GM23338 (cell line): ENCODE data around the gene ACCS. TPM values are rescaled to one million over a fixed set of nuclear protein-coding genes. Genes with fewer than 3 reads are reported as not detected.

Experiments
- ATAC-seq: fragments of 200-7000 bp; cut with Tn5 transposase; 3 replicates; pipeline ENCODE4 v1.9.1; 2020
- DNase-seq: peaks from one replicate; pipeline ENCODE4 v3.0.0-alpha.2; 2015; ENCODE audit warnings: low spot score
- H2AFZ ChIP-seq: fragments of 200-600 bp; sonication (generic); 2 replicates; pipeline ENCODE4 v1.8.0; 2016; ENCODE audit warnings: antibody characterized with exemption, mild to moderate bottlenecking, moderate library complexity
- H3F3A ChIP-seq: fragments of 200-600 bp; sonication (generic); replicated peaks from 2 replicates; pipeline ENCODE4 v1.8.0; 2017; ENCODE audit warnings: antibody characterized with exemption, mixed run types, low read depth
- H3K27ac ChIP-seq: fragments of 200-600 bp; sonication (generic); 2 replicates; pipeline ENCODE4 v1.6.1; 2016; ENCODE audit warnings: low read depth
- H3K27me3 ChIP-seq: fragments of 200-600 bp; sonication (generic); 2 replicates; pipeline ENCODE4 v1.8.0; 2016; ENCODE audit warnings: mild to moderate bottlenecking, mixed run types, moderate library complexity; ENCODE audit not compliant: insufficient read depth
- H3K36me3 ChIP-seq: fragments of 200-600 bp; sonication (generic); 2 replicates; pipeline ENCODE4 v1.8.0; 2016; ENCODE audit warnings: mild to moderate bottlenecking; ENCODE audit not compliant: insufficient read depth
- H3K4me1 ChIP-seq: fragments of 200-600 bp; sonication (generic); 2 replicates; pipeline ENCODE4 v1.8.0; 2016; ENCODE audit warnings: mild to moderate bottlenecking, moderate library complexity; ENCODE audit not compliant: insufficient read depth
- H3K4me2 ChIP-seq: fragments of 200-600 bp; sonication (generic); 2 replicates; pipeline ENCODE4 v1.7.1; 2017; ENCODE audit warnings: mixed run types
- H3K4me3 ChIP-seq: fragments of 200-600 bp; sonication (generic); 2 replicates; pipeline ENCODE4 v1.6.1; 2016; ENCODE audit warnings: mixed run types
- H3K79me2 ChIP-seq: fragments of 200-600 bp; sonication (generic); replicated peaks from 2 replicates; pipeline ENCODE4 v1.8.0; 2017; ENCODE audit warnings: mild to moderate bottlenecking; ENCODE audit not compliant: insufficient read depth
- H3K9me2 ChIP-seq: fragments of 200-600 bp; sonication (generic); 2 replicates; pipeline ENCODE4 v1.8.0; 2017; ENCODE audit not compliant: insufficient read depth
- H4K20me1 ChIP-seq: fragments of 200-600 bp; sonication (generic); replicated peaks from 2 replicates; pipeline ENCODE4 v1.8.0; 2017; ENCODE audit warnings: mild to moderate bottlenecking; ENCODE audit not compliant: insufficient read depth
- H3K27ac Mint-ChIP-seq: 2 replicates; pipeline ENCODE4 v1.8.0; 2020; ENCODE audit warnings: inconsistent platforms, mild to moderate bottlenecking, moderate library complexity, mixed read lengths
- H3K27me3 Mint-ChIP-seq: 3 replicates; pipeline ENCODE4 v1.8.0; 2022; ENCODE audit warnings: low read depth, mild to moderate bottlenecking, moderate library complexity, mixed read lengths, inconsistent platforms; ENCODE audit not compliant: insufficient read depth, poor library complexity
- H3K36me3 Mint-ChIP-seq: 3 replicates; pipeline ENCODE4 v1.8.0; 2021; ENCODE audit warnings: low read depth, mild to moderate bottlenecking, inconsistent platforms, moderate library complexity, mixed read lengths
- H3K4me1 Mint-ChIP-seq: 3 replicates; pipeline ENCODE4 v1.8.0; 2020; ENCODE audit warnings: mild to moderate bottlenecking, inconsistent platforms, mixed read lengths
- H3K4me3 Mint-ChIP-seq: 3 replicates; pipeline ENCODE4 v1.8.0; 2021; ENCODE audit warnings: moderate library complexity, mild to moderate bottlenecking, inconsistent platforms, mixed read lengths
- H3K9me3 Mint-ChIP-seq: 3 replicates; pipeline ENCODE4 v1.8.0; 2020; ENCODE audit warnings: moderate library complexity, mild to moderate bottlenecking, inconsistent platforms, mixed read lengths
- CREB1 ChIP-seq: fragments of 250-450 bp; sonication (Bioruptor Pico); IDR thresholded peaks from 2 replicates; pipeline ENCODE4 v1.5.0; 2020; ENCODE audit warnings: low read depth, mild to moderate bottlenecking, moderate library complexity
- CTCF ChIP-seq, 2 experiments: fragments of 200-600 bp in 1 of 2; sonication (generic) in 1 of 2; conservative IDR thresholded peaks; 2 replicates each; pipeline versions ENCODE4 v1.5.1 to v1.6.1; 2016 to 2017; ENCODE audit warnings: antibody characterized with exemption in 2 of 2, low read depth in 2 of 2, mild to moderate bottlenecking in 2 of 2, moderate library complexity in 1 of 2
- EZH2 ChIP-seq: fragments of 200-600 bp; sonication (generic); IDR thresholded peaks from one replicate; pipeline ENCODE4 v1.8.0; 2017; ENCODE audit warnings: antibody characterized with exemption, mild to moderate bottlenecking, low read depth; ENCODE audit not compliant: unreplicated experiment
- EZH2phosphoT487 ChIP-seq: fragments of 200-600 bp; sonication (generic); IDR thresholded peaks from one replicate; pipeline ENCODE4 v1.8.1; 2018; ENCODE audit warnings: antibody characterized with exemption; ENCODE audit not compliant: unreplicated experiment
- JUNB ChIP-seq: IDR thresholded peaks from one replicate; pipeline ENCODE4 v1.6.1; 2016; ENCODE audit warnings: antibody characterized with exemption; ENCODE audit not compliant: unreplicated experiment
- NANOG ChIP-seq: IDR thresholded peaks from 2 replicates; pipeline ENCODE4 v1.6.1; 2016; ENCODE audit warnings: antibody characterized with exemption, borderline replicate concordance
- POLR2AphosphoS5 ChIP-seq: IDR thresholded peaks from 2 replicates; pipeline ENCODE4 v1.6.1; 2016; ENCODE audit warnings: antibody characterized with exemption, low read depth
- STAT1 ChIP-seq: IDR thresholded peaks from one replicate; pipeline ENCODE4 v1.6.1; 2016; ENCODE audit warnings: antibody characterized with exemption; ENCODE audit not compliant: unreplicated experiment
- ZNF114 ChIP-seq: fragments of 250-450 bp; sonication (Bioruptor Pico); IDR thresholded peaks from 2 replicates; pipeline ENCODE4 v1.5.0; 2020; ENCODE audit warnings: mild to moderate bottlenecking, moderate library complexity
- ZNF331 ChIP-seq: fragments of 250-450 bp; sonication (Bioruptor Pico); IDR thresholded peaks from 2 replicates; pipeline ENCODE4 v1.5.0; 2020; ENCODE audit warnings: low read depth, mild to moderate bottlenecking, moderate library complexity
- long read RNA-seq: library from polyadenylated mRNA; unstranded; transcript quantifications from one replicate; pipeline ENCODE4 v2.0.0, GENCODE V29; 2020; ENCODE audit not compliant: unreplicated experiment
- polyA plus RNA-seq: library from polyadenylated mRNA; unstranded; fragments of >200 nt; fragmentation: Nextera tagmentation; extraction: Ambion mirVana; gene quantifications from 2 replicates; pipeline ENCODE4 v1.2.1, GENCODE V29; 2016
- total RNA-seq: library from RNA; depleted of rRNA; stranded (reverse); fragments of >200 nt; shearing (Covaris generic); gene quantifications from 2 replicates; pipeline ENCODE4 v1.2.3, GENCODE V29; 2014; rRNA removed
- TF ChIP-seq, protein P1 (sequence below): fragments of 250-450 bp; sonication (Bioruptor Pico); IDR thresholded peaks from 2 replicates; pipeline ENCODE4 v1.5.0; 2020; ENCODE audit warnings: mild to moderate bottlenecking, moderate library complexity
- TF ChIP-seq, protein P2 (sequence below): IDR thresholded peaks from one replicate; pipeline ENCODE4 v1.6.1; 2018; ENCODE audit warnings: antibody characterized with exemption; ENCODE audit not compliant: unreplicated experiment

ACCS gene, protein sequence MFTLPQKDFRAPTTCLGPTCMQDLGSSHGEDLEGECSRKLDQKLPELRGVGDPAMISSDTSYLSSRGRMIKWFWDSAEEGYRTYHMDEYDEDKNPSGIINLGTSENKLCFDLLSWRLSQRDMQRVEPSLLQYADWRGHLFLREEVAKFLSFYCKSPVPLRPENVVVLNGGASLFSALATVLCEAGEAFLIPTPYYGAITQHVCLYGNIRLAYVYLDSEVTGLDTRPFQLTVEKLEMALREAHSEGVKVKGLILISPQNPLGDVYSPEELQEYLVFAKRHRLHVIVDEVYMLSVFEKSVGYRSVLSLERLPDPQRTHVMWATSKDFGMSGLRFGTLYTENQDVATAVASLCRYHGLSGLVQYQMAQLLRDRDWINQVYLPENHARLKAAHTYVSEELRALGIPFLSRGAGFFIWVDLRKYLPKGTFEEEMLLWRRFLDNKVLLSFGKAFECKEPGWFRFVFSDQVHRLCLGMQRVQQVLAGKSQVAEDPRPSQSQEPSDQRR
- total RNA-seq (6.6 and 12.0 TPM in 2 replicates), polyA plus RNA-seq (2.9 and 3.6 TPM in 2 replicates)
- long read RNA-seq, partial matches to known transcripts = 0 of 1 reads
- long read RNA-seq, other reads (novel, unspliced or antisense) = 0 of 1 reads

GRCh38 chr11:44065841-44066731 is at the start of gene ACCS:
Gene ACCS, plus strand, starts transcription at chr11:44066270. Its CDS starts 1,358 bp downstream, at chr11:44067628.
- no peaks in the 10 kb centered on the region for H3K36me3 ChIP-seq
- peaks cover 16% of the 10 kb centered on the region for H3K4me1 ChIP-seq
- peak within 1 kb of the TSS; percentile 70 for H3K4me3 ChIP-seq
- no peaks in the 10 kb centered on the region for H3K79me2 ChIP-seq
- H3K27me3 Mint-ChIP-seq = peaks cover 22% of the 10 kb centered on the region
- no peaks in the 10 kb centered on the region for H3K9me3 Mint-ChIP-seq
- H3K27me3 ChIP-seq = peaks cover 8% of the 10 kb centered on the region; the same call in 1 of the 2 replicates
- H3K9me2 ChIP-seq = peaks cover 4% of the 10 kb centered on the region; the same call in 1 of the 2 replicates
- ATAC-seq (peak; percentile 93), DNase-seq (peak; percentile 93)
- peaks cover 34% of the 10 kb centered on the region for H3K4me1 Mint-ChIP-seq
- peak within 1 kb of the TSS; percentile 93 for H3K27ac Mint-ChIP-seq
- H2AFZ ChIP-seq = peak within 1 kb of the TSS; percentile 96
- H4K20me1 ChIP-seq = no peaks in the 10 kb centered on the region
- H3K36me3 Mint-ChIP-seq = peaks cover 9% of the 10 kb centered on the region
- peak within 1 kb of the TSS; percentile 83 for H3K4me3 Mint-ChIP-seq
- peak within 1 kb of the TSS; percentile 74 for H3K4me2 ChIP-seq
- peaks cover 8% of the 10 kb centered on the region; the same call in 1 of the 2 replicates for H3F3A ChIP-seq
- peak within 1 kb of the TSS; percentile 76 for H3K27ac ChIP-seq
- TF ChIP-seq POLR2AphosphoS5 (peak; percentile 62), NANOG (no peak), ZNF114 (CRISPR knock-in tag) (no peak), JUNB (no peak), EZH2phosphoT487 (no peak), ZNF331 (CRISPR knock-in tag) (no peak), EZH2 (no peak), CREB1 (CRISPR knock-in tag) (0 out of 2 replicates have a peak, but pooled peaks have one; percentile 50), STAT1 (no peak), CTCF (conservative IDR thresholded peaks at IDR 0.05; ENCODE audit: low read depth in 2 of 2) (peak; percentile 64 to 78)
- TF ChIP-seq, protein P1, sequence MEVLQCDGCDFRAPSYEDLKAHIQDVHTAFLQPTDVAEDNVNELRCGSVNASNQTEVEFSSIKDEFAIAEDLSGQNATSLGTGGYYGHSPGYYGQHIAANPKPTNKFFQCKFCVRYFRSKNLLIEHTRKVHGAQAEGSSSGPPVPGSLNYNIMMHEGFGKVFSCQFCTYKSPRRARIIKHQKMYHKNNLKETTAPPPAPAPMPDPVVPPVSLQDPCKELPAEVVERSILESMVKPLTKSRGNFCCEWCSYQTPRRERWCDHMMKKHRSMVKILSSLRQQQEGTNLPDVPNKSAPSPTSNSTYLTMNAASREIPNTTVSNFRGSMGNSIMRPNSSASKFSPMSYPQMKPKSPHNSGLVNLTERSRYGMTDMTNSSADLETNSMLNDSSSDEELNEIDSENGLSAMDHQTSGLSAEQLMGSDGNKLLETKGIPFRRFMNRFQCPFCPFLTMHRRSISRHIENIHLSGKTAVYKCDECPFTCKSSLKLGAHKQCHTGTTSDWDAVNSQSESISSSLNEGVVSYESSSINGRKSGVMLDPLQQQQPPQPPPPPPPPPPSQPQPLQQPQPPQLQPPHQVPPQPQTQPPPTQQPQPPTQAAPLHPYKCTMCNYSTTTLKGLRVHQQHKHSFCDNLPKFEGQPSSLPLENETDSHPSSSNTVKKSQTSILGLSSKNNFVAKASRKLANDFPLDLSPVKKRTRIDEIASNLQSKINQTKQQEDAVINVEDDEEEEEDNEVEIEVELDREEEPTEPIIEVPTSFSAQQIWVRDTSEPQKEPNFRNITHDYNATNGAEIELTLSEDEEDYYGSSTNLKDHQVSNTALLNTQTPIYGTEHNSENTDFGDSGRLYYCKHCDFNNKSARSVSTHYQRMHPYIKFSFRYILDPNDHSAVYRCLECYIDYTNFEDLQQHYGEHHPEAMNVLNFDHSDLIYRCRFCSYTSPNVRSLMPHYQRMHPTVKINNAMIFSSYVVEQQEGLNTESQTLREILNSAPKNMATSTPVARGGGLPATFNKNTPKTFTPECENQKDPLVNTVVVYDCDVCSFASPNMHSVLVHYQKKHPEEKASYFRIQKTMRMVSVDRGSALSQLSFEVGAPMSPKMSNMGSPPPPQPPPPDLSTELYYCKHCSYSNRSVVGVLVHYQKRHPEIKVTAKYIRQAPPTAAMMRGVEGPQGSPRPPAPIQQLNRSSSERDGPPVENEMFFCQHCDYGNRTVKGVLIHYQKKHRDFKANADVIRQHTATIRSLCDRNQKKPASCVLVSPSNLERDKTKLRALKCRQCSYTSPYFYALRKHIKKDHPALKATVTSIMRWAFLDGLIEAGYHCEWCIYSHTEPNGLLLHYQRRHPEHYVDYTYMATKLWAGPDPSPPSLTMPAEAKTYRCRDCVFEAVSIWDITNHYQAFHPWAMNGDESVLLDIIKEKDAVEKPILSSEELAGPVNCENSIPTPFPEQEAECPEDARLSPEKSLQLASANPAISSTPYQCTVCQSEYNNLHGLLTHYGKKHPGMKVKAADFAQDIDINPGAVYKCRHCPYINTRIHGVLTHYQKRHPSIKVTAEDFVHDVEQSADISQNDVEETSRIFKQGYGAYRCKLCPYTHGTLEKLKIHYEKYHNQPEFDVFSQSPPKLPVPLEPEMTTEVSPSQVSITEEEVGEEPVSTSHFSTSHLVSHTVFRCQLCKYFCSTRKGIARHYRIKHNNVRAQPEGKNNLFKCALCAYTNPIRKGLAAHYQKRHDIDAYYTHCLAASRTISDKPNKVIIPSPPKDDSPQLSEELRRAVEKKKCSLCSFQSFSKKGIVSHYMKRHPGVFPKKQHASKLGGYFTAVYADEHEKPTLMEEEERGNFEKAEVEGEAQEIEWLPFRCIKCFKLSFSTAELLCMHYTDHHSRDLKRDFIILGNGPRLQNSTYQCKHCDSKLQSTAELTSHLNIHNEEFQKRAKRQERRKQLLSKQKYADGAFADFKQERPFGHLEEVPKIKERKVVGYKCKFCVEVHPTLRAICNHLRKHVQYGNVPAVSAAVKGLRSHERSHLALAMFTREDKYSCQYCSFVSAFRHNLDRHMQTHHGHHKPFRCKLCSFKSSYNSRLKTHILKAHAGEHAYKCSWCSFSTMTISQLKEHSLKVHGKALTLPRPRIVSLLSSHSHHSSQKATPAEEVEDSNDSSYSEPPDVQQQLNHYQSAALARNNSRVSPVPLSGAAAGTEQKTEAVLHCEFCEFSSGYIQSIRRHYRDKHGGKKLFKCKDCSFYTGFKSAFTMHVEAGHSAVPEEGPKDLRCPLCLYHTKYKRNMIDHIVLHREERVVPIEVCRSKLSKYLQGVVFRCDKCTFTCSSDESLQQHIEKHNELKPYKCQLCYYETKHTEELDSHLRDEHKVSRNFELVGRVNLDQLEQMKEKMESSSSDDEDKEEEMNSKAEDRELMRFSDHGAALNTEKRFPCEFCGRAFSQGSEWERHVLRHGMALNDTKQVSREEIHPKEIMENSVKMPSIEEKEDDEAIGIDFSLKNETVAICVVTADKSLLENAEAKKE (CRISPR knock-in tag) = no peak
- TF ChIP-seq, protein P2, sequence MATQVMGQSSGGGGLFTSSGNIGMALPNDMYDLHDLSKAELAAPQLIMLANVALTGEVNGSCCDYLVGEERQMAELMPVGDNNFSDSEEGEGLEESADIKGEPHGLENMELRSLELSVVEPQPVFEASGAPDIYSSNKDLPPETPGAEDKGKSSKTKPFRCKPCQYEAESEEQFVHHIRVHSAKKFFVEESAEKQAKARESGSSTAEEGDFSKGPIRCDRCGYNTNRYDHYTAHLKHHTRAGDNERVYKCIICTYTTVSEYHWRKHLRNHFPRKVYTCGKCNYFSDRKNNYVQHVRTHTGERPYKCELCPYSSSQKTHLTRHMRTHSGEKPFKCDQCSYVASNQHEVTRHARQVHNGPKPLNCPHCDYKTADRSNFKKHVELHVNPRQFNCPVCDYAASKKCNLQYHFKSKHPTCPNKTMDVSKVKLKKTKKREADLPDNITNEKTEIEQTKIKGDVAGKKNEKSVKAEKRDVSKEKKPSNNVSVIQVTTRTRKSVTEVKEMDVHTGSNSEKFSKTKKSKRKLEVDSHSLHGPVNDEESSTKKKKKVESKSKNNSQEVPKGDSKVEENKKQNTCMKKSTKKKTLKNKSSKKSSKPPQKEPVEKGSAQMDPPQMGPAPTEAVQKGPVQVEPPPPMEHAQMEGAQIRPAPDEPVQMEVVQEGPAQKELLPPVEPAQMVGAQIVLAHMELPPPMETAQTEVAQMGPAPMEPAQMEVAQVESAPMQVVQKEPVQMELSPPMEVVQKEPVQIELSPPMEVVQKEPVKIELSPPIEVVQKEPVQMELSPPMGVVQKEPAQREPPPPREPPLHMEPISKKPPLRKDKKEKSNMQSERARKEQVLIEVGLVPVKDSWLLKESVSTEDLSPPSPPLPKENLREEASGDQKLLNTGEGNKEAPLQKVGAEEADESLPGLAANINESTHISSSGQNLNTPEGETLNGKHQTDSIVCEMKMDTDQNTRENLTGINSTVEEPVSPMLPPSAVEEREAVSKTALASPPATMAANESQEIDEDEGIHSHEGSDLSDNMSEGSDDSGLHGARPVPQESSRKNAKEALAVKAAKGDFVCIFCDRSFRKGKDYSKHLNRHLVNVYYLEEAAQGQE = no peak
